GM18870 (cell line): ENCODE data around the gene ZNF280B.

Source experiments
- ATAC-seq: cut with Tn5 transposase; IDR thresholded peaks from one replicate; pipeline ENCODE4 v1.9.1; 2021; ENCODE audit warnings: moderate library complexity; ENCODE audit not compliant: unreplicated experiment

The ZNF280B gene, protein sequence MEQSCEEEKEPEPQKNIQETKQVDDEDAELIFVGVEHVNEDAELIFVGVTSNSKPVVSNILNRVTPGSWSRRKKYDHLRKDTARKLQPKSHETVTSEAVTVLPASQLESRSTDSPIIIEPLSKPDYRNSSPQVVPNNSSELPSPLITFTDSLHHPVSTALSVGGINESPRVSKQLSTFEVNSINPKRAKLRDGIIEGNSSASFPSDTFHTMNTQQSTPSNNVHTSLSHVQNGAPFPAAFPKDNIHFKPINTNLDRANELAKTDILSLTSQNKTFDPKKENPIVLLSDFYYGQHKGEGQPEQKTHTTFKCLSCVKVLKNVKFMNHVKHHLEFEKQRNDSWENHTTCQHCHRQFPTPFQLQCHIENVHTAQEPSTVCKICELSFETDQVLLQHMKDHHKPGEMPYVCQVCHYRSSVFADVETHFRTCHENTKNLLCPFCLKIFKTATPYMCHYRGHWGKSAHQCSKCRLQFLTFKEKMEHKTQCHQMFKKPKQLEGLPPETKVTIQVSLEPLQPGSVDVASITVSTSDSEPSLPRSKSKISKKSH

DNA sequence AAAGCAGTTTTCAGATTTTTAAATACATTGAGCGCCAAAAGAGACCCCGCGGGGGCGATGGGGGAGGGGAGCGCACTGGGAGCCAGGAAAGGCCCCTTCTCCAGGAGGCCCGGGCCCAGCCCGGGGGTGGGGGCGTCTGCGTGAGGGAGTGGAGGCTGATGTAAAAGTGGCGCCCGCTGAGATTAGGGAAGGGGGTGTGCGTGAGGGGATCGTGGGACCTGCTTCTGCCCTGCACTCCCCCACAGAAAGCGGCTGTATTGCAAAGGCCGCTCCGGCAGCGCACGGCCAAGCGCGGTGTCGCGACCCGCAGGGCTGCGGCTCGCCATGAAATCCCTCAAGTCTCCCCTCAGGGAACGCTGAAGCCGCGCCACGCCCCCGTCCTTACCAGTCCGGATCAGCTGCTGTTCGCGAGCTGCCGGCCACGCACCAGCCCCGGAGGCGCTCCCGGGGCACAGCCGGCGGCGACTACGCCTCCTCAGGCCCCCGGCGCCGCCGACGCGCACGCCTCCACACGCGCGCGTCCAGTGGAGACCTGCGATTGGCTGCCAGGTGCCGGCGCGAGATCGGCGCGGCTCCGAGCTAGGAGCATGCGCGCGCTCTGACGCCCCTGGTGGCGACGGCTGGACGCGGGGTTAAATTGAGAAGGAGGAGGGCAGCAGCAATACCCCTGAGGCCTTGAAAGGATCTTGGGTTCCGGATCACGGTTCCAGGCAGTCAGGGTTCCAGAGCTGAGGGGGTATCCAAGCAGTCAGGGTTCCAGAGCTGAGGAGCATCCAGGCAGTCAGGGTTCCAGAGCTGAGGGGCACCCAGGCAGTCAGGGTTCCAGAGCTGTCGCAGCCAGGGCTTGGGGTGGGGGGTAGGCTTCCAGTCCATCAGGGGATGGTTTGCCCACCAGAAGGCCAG, at the start of gene ZNF280B:
Gene ZNF280B, minus strand, starts transcription at position 469 of the 903 bp plus-strand sequence. CDS start 19,344 bp downstream, outside the sequence.
- no peak for ATAC-seq

DNA sequence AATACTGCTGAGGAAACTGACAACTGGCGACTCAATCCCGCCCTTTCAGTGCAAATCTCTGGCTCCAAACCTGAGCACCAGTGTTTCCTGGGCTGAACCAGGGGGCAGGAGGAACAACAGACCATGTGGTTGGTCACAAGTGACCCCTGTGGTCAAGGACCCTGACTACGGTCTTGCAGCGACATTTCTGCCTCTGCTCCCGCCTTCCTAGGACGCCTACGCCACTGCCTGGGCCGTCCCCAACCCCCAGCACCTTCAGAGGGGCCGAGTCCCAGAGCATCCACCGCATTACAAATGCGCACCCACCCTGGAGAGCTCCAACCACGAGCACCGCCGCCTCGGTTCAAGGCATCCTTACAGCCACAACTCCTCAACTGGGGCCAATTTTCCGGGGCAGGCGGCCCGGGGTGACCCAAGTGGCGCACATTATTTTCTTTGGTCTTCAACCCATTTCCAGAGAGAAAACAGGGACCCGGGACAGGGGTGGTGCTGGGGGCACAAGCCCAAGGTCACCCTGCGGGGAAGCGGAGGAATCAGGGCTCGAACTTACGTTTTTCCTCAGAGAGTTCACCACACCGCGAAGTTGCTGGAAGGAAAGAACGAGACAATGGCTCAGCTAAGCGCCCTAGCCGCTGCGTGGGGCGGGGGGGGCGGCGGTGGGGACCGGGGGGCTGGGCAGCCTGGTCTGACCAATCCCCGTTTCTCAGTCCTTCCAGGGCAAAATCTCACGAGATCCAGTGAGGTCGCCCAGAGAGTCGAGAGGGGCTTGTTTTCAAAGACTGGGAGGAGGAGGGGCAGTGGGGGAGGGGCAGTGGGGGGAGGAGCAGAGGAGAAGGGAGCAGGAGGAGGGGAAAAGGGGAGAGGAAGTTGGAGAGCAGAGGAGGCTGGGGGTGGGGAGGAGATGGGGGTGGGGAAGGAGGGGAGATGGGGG, 48.7 kb upstream of the ZNF280B start:
- no peak for ATAC-seq

DNA sequence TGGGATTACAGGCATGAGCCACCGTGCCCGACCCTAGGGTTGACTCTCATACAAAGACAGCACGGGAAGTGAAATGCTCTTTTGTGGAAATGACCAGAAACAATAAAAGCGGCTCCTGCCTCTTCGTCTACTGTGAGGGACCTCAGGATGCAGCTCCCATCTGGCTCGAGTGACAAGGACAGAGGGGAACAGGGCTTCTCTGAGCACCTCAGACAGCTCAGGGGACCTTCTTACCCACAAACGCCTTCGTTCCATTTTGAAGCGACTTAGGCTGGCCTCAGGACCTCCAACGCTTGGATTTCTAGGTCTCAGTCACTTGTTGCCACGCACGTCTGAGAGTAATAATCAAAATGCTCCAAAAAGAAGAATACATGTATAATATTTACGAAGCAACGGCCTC, 48.0 kb upstream of the ZNF280B start:
- ATAC-seq, result no peak

DNA sequence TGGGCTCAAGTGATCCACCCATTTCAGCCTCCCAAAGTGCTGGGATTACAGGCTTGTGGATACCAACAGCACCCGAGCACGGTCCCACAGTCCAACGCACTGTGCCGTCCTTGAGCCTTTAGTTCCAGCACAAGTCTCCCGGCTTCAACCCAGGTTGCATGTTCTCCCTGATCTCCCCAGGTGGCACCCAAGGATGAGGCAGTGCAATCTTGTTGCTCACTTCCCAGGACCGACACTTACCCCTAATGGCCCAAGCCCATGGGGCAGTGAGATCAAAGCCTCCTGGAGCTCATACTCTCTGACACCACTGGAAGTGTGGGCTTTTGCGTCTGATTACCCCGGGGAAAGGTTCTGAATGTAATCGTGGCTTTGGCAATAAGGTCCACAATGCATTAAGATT, 47.1 kb upstream of the ZNF280B start:
- no peak for ATAC-seq

DNA sequence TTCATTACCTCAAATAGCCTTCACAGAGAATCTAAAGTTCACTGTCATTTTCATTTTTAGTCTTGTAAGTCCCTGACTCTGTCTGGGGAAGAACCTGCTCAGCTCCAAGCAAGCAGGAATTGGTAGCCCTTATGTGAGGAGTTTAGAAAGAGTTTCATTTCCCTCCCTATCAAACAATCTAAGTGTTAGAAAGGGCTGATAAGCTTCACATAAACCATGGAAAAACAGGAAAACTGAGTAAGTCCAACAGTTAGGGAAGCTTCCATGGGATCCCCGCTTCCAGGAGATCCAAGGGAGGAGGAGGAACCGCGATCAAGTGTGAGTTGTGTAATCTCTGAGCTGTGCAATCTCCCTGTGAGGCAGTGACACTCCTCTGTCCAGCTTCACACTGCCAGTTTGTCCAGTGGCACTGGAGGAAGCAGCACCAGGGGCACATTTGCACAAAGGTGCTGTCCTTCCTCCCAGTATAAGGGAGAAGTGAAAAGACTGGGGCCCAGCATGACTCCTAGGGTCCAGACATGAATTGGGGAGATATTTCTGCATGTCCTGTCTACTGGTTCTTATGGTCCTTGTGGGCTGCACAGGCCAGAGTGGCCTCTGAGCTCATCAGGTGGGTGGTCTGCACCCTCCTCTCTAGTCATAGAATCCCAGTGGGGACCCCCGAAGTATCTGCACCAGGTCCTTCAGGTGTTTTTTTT, 46.2 kb upstream of the ZNF280B start:
- no peak for ATAC-seq

DNA sequence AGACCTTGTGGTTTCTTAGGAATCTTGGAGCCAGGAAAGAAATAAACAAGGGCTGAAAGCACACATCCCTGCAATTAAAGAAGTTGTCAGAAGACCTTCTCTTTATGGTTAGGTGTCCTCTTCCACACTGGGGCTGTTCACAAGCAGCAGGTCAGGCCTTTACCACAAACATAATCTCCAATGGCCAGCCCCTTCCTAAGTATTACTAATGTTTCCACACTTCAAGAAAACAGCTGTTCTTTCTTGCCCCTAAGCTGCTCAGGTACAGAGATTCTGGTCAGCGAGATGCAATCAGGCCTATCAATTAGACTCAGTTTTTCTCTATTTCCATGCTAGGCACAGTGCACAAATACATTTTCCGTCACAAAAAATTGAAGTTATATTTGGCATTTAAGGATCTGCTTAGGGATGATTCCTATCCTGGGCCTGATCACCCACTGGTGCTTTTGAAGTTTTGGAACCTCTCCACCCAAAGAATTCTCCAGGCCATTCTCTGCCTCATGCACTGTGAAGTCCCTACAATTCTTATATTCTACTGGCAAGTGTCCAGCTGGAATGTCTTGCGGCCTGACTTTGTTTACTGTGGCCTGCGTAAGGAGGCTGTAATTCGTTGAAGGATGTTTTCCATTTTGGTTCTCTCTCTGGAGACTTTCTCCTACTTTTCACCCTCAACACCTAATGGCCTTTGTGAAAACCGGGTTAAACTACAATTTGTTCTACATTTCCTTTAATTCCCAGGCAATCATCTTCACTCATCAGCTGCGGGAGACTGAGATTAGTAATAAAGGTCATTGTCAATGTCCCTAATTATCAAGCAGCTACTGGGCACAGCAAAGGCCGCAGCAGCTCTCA, 45.4 kb upstream of the ZNF280B start:
- no peak for ATAC-seq

DNA sequence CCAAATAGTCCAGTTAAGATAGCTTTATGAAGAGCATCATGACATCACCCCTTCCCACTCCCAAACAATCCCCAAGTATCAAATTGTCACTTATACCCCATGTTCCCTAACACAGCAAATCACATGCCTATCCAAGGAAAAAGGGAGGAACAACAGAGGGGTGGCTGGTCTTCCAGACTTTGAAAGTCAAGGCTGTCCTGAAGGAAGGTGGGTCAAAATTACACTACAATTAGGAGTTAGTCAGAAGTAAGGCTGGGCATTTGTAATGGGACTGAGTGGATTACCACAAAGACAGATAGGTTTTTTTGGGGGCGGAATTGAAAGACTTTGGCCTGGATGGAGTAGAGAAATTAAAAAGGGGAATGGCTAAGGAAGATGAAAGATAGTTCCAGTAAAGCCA, 44.6 kb upstream of the ZNF280B start:
- ATAC-seq, result no peak

DNA sequence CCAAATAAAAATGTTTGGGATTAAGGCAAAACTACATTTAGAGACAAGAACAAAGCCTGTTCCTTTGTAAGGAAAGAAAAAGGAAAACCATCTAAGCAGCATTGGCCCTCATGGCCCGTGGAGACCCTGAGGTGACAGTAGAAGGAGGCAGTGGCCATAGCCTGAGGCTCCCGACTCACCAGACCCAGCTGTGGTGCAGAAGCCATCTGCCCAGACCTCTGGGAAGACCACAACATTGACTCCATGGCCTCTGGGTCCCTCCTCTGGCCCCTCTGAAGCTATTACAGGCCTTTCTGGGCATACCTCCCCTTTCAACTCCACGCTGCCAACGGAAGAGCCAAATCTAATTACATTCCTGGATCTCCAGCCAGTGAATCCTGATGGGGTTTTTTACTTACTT, 44.1 kb upstream of the ZNF280B start:
- no peak for ATAC-seq

DNA sequence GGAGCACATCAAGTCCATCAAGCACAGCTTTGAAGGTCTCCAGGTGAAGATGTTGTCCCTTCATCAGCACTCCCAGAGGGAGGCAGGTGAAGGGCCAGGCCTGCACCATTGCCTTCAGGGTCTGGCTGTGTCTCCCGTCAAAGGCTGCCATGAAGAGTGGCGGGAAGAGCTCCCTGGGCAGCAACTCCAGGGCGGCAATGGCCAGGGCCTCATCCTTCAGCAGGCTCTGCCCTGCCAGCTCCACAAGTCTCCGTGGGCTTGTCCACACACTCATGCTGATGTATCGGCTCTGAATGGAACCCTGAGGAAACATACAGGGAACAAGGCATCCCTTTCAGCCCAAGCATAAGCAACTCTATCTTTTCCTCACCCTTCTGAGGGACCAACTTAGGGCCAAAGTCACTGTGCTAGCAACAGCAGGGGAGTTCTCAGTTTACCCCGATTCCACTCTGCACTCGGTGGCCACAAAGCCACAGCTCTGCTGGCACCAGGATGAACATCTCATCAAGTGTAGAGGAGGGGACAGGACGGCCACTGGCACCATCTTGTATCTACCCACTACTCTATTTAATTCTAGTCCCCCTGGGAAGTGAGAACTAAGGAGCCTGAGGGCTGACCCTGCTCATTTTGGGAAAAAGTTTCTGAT, 42.4 kb upstream of the ZNF280B start:
- ATAC-seq, result no peak

DNA sequence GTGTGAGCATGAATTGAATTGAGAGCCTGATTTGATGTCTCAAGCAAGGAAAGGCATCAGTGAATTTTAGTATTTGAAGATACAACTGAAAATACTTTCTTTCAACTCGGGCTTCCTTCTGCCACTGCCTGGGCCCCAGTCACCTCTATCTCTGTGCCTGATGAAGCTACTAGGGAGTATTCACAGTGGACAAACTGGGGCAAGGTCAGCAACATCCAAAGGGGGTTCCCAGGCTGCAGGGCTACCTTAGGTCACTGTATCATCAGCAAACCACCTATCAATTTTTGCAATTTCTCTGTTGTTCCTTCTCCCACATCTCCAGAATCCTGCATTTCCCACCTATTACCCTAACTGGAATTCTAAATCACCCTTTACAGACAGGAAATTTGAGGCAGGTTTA, 40.4 kb upstream of the ZNF280B start:
- ATAC-seq, result no peak

DNA sequence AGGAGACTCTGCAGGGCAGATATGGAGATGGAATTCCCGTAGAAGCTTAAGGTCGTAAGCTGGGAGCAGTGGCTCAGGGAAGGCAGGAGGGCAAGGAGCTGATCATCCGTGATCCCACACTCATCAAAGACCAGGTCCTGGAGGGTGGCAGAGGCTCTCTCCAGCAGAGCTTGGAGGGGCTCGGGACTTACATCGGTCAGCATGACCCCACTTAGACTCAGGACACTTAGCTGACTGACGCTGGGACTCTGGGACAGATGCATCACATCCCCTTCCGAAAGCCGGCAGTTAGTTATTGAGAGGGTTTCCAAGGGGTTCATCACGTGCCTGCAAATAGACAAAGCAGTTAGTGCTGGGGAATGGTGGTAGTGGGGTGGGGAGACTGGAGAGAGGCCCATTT, 39.8 kb upstream of the ZNF280B start:
- no peak for ATAC-seq

DNA sequence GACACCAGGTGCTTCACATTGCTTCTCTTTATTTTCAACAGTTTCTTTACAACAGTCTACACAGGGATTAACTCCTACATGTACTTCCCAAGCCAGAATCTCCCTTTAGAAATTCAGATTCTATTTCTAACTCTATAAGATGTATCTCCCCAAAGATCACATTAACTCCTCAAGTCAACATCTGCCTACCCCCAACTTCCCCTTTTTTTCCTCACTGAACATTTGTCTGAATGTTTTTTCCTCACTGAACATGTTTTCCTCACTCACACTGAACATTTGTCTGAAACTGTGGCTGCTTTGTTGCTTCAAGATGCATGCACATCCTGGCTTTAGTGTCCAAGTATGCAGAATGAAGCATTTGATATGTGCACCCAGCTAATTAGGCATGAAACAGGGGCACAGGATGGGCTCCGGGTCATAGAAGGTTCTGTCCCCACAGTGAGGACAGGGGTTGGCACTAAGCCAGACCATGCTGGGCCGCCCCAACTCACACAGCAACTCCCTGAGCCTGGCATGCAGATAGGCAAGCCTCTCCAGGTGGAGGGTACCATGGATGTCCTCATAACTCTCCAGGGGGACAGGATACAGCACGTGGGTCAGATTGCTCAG, 39.3 kb upstream of the ZNF280B start:
- ATAC-seq, result no peak

DNA sequence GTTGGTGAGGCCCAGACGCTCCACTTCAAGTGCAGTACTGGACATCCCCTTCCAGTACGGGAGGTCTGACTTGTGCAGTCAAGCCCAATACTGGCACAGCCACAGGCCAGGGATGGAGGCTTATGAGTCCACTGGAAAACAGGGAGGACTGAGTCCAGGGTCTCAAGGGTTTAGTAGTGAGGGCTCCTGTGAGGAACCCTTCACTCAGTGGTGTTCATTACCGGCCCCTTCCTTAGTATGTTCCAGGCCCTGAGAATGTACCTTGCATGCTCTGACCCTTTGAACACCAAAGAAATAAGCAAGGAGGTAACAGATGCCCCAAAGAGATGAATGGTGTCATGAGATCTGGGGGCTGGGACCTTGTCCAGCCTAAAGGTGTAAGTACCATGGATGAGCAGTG, 38.7 kb upstream of the ZNF280B start:
- ATAC-seq, result no peak

DNA sequence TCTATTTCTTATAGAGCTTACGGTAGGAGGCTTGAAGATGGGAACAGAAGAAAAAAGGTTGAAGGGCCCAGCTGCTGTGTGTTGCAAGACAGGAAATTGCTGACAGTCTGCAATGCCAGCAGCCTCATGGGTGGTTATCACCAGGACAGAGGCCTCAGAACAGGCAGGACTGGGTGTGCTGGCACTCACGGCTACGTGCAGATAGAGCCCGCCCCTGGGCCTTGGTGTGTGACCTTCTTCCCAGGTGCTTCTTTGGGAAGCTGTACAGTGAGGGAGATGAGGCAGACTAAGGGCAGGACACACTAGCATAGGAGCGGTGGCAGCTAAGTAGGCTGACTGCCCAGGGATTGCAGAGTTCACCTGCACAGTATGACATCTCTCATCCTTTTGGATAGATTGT, 37.9 kb upstream of the ZNF280B start:
- no peak for ATAC-seq

DNA sequence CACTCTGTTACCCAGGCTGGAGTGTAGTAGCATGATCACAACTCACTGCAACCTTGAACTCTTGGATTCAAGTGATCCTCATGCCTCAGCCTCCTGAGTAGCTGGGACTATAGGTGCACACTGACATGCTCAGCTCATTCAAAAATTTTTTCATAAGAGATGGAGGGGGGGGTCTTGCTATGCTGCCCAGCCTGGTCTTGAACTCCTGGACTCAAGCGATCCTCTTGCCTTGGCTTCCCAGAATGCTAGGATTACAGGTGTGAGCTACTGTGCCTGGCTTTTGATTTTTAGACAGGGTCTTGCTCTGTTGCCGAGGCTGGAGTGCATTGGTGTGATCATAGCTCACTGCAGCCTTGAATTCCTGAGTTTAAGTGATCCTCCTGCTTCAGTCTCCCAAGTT, 36.5 kb upstream of the ZNF280B start:
- ATAC-seq, result no peak

DNA sequence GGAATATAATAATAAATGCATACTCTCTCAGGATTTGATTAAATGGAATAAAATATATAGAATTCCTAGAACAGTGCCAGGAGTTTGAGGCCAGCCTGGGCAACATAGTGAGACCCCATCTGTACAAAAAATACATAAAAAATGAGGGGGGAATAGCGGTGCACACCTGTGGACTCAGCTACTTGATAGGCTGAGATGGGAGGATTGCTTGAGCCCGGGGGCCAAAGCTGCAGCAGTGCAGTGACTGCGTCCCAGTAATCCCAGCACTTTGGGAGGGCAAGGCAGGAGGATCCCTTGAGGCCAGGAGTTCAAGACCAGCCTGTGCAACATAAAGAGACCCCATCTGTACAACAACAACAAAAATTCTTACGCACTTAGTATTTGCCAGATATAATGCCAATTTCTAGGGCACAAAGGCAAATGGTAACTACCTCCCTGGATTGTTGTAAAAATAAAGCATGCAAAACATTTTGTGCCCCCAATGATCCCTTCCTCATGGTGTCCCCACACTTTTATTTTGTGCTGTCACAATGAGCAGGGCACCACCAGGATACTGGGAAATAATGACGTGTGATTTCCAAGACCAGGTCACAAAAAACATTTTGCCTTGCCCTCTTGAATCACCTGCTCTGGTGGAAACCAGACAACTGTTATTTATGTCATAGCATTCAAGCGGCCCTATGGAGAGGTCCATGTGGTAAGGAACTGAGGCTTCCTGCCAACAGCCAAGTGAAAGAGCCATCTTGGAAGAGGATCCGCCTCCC, 29.9 kb upstream of the ZNF280B start:
- ATAC-seq, result no peak

DNA sequence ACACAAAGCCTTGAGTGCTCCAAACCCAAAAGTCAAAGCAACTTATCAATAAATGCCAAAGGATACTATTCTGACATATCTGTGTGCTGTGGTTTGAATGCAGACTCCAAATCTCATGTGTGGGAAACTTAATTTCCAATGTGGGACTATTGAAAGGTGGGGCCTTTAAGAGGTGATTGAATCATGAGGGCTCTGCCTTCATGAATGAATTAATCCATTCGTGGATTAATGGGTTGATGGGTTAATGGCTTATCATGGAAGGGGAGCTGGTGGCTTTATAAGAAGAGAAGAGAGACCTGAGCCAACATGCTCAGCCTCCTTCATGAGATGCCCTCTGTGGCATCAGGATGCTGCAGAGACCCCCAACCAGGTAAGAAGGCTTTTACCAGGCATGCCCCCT, 28.4 kb upstream of the ZNF280B start:
- ATAC-seq, result no peak

DNA sequence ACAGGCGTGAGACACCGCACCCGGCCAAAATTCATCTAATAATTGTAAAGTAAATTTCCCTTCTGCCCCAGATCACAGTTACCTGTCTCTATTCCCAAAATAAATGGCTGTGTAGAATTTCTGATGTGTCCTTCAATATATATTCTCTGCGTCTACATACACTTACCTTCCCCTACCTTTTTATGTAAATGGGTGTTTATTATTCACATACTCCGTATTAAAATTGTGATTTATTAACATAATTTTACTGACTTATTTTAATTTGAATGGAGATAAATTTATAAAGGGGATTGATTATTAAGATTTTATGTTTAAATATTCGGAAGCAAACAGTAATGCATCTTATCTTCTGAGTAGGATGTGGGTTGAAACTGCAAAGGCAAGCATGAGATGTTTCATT, 28.0 kb upstream of the ZNF280B start:
- ATAC-seq, result no peak
